GM21723 (cell line): ENCODE data around the gene NRXN3.
A peak's percentile ranks its signal among the peaks of the same experiment; 100 is the strongest.
"Not testable (repeated sequence)": the region's sequence is repeated elsewhere in the genome, so short reads cannot be mapped to it uniquely, and the experiment has no call there.

ENCODE experiments used
- ATAC-seq: cut with Tn5 transposase; IDR thresholded peaks from one replicate; pipeline ENCODE4 v1.9.1; 2021; ENCODE audit warnings: mild to moderate bottlenecking, moderate library complexity; ENCODE audit not compliant: unreplicated experiment

Gene NRXN3

GRCh38 chr14:78479127-78479780 lies 309.1 kb downstream of the NRXN3 start:
- no peak for ATAC-seq

GRCh38 chr14:78484028-78484427 lies 313.9 kb downstream of the NRXN3 start:
- no peak for ATAC-seq

DNA sequence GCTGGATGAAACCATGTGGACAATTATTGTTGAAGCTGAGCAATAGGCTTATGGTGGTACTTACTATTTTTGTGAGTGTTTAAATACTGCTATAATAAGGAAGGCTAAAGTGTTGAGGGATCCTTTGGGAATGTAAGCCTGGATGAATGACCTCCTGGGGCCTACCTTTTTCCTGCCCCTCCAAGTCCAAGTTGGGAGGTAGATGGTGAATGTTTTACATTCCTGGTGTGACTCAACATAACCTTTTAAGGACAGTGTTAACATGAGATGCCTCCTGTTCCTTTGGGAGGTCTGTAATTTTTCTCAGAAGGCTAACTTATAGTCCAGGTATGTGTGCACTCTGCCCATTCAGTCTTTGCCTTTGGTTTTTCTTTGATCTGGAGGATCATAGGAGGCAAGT lies 315.9 kb downstream of the NRXN3 start:
- no peak for ATAC-seq

DNA sequence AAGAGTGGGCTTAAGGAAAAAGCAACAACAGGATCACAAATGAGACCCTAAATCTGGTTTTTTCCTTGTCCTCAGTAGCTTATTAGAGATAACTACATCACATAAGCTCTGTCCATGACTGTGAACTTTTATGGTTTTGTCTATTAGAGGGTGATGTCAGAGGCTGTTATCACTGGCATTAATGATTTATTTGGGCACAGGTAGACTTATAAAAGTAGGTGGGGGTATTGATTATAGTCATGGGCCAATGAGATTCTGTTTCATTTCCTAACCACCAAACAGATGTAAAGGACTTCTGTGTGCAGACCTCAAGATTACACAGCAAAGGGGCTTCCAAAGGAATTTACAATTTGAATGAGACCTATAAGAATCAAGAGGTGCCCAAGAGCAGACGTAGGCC lies 316.4 kb downstream of the NRXN3 start:
- ATAC-seq: no peak

- not testable (repeated sequence) for ATAC-seq
These were observed 317.4 kb downstream of the NRXN3 start for GRCh38 chr14:78487573-78487972.

DNA sequence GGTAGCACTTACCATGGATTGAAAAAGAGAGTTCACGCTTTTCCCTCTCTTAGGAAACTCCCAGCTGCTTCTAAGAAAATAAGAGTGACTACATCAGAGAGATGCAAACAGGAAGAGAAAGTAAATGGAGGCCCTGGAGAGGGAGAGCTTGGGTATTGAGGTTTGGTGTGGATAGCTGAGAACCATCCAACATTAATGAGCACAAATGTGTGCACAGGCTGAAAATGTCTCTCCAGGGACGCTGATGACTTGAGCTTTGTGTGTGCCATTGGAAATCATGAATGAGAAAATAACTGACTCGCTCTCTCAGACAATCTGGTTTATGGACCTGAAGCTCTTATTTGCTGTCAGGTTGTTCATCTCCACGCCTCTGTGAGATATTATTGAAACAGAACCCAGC lies 318.8 kb downstream of the NRXN3 start:
- ATAC-seq: no peak

DNA sequence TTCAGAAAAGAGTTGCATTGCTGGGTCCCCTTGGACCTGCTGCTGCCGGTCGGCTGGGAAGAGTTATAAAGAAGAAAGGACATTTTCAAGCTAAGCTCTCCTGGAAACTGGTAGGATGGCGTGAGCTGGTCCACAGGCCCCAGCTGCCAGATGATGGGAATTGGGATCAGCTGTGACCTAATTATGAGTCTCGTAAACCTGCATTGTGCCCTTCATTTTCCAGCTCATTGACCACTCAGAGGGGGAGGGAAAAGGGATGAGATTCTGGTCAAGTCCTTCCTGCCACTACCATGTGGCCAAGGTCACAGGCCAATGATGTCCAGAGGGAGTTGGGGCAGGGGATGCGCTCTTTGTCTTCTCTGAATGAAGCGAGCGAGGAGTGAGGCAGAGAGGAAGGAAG lies 320.9 kb downstream of the NRXN3 start:
- ATAC-seq: no peak

- ATAC-seq: no peak
These were observed 328.0 kb downstream of the NRXN3 start for GRCh38 chr14:78498062-78498595.

GRCh38 chr14:78501909-78502308 lies 331.7 kb downstream of the NRXN3 start:
- no peak for ATAC-seq

DNA sequence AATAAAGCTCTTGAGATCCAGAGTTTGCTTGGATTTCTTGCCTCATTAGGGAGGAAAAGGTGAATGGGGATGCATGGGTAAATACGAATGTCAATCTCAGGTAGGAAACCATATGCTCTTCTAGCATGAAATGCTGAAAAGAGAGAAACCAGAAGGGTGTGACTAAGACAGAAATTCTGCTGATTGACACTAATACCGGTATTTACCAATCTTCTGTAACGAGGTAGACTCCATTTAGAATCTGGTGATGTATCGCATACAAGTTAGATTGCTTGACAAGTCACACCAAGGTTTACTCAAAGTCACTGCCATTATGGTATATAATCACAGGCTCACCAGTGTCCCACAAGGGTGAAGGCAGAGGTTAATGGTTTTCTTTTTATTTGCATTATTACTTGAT lies 337.9 kb downstream of the NRXN3 start:
- ATAC-seq: no peak

- ATAC-seq: no peak
These were observed 339.3 kb downstream of the NRXN3 start for GRCh38 chr14:78509516-78509915.

DNA sequence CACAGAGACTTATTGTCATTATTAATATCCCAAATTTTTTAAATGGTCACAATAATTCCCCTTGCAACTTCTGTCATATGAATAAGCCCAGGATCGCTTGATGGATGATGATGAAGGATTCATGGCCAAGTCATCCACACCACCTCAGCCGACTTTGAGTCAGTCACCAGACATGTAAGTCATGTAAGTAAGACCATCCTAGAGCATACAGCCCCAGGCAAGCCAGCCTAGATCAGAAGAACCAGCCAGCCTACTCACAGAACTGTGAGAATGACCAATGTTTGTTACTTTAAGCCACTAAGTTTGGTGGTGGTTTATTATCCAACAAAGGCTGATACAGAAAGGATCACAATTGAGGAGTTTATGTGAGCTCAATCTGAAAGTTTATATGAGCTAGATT lies 341.8 kb downstream of the NRXN3 start:
- ATAC-seq: no peak

- ATAC-seq: no peak
These were observed 349.7 kb downstream of the NRXN3 start for GRCh38 chr14:78519863-78520262.

- no peak for ATAC-seq
These were observed 354.0 kb downstream of the NRXN3 start for GRCh38 chr14:78524196-78524595.

- ATAC-seq: no peak
These were observed 354.6 kb downstream of the NRXN3 start for GRCh38 chr14:78524766-78525165.

DNA sequence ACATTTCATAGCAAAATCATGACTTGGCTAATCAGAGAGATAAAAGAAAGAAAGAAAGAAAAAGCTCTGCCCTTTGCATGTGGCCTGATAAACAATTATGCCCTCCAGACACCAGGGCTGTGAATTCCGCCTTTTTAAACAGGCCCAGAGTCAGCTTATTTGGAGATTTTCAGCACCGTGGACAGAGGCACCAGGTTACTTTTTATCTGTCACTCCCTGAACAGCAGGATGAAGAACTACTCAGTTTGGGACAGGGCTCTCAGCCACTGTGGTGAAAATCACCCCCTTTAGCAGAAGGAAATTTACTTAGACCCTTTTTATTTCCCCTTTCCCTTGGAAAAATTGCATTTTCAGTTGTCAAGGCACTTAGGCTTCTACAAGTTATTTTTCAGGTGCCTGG lies 359.9 kb downstream of the NRXN3 start:
- no peak for ATAC-seq

GRCh38 chr14:78534141-78534540 lies 364.0 kb downstream of the NRXN3 start:
- ATAC-seq: no peak

GRCh38 chr14:78535041-78535440 lies 364.9 kb downstream of the NRXN3 start:
- no peak for ATAC-seq

GRCh38 chr14:78541788-78542187 lies 371.6 kb downstream of the NRXN3 start:
- not testable (repeated sequence) for ATAC-seq

DNA sequence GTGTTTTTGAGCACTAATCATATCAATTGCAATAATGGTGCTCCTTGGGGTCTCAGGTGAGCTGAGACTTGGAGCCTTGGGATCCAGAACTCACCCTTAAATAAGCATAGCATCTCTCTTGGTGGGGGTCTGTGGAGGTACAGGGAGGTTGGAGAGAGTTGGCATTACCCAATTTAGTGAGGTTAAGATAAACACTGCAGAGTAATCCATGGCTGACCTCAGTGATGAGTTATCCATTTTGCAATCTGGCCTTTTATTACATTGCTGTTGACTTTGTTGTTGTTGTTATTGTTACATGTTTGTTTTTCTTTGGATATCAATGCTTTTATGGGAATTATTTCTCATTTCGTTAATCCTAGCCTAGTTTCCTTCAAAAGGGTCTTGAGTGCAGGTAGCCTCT lies 373.3 kb downstream of the NRXN3 start:
- ATAC-seq: no peak

DNA sequence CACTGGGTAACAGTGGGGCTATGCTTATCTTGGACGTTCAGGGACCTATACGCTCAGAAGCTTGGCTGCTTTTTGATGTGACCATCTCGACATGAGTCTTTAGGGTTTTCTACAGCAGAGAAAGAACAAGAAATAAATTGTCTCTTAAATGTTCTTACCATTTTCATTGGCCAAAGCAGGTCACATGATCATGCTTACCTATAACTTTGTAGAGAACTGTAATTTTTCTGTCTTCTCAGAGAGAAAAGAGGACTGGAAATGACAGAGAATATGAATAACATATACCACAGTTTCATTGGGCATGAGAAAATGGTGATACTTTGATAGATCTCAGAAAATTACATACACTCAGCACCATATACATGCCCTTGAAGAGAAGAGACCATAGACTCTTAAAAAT lies 390.9 kb downstream of the NRXN3 start:
- ATAC-seq: no peak

- ATAC-seq: peak; percentile 93
These were observed 396.1 kb downstream of the NRXN3 start for GRCh38 chr14:78566026-78566858.
